SIG-M5 (cell line): ENCODE results near the gene NEK5.
"Not testable (repeated sequence)": the region's sequence is repeated elsewhere in the genome, so short reads cannot be mapped to it uniquely, and the experiment has no call there.

Source experiments
- DNase-seq: peaks from one replicate; lab custom pipeline; 2025; lab: John Stamatoyannopoulos, UW

NEK5 gene

GRCh38 chr13:52067237-52067636, 61.6 kb downstream of the NEK5 start:
- DNase-seq = no peak

- DNase-seq = no peak
Measured at GRCh38 chr13:52061587-52061986, 67.3 kb downstream of the NEK5 start.

GRCh38 chr13:52061064-52061463, 67.8 kb downstream of the NEK5 start:
- DNase-seq = not testable (repeated sequence)

GRCh38 chr13:52053460-52053859, 75.4 kb downstream of the NEK5 start:
- no peak for DNase-seq

GRCh38 chr13:52051400-52051799, 77.5 kb downstream of the NEK5 start:
- no peak for DNase-seq

DNA sequence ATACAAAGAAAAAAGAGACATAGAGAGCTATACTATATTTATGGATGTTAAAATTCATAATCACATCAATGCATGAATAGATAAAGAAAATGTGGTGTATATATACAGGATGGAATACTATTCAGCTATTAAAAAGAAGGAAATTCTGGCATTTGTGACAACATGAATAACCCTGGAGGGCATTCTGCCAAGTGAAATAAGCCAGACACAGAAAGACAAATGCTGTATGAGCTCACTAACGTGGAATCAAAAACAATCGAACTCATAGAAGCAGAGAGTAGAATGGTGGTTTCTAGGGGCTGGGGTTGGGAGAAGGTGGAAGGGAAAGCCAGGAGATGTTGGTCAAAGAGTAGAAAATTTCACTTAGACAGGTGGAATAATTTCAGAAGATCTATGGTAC, 80.4 kb downstream of the NEK5 start:
- no peak for DNase-seq

GRCh38 chr13:52047463-52047862, 81.4 kb downstream of the NEK5 start:
- DNase-seq = no peak

GRCh38 chr13:52043675-52044074, 85.2 kb downstream of the NEK5 start:
- no peak for DNase-seq

- no peak for DNase-seq
Measured at GRCh38 chr13:52036037-52036436, 92.8 kb downstream of the NEK5 start.

DNA sequence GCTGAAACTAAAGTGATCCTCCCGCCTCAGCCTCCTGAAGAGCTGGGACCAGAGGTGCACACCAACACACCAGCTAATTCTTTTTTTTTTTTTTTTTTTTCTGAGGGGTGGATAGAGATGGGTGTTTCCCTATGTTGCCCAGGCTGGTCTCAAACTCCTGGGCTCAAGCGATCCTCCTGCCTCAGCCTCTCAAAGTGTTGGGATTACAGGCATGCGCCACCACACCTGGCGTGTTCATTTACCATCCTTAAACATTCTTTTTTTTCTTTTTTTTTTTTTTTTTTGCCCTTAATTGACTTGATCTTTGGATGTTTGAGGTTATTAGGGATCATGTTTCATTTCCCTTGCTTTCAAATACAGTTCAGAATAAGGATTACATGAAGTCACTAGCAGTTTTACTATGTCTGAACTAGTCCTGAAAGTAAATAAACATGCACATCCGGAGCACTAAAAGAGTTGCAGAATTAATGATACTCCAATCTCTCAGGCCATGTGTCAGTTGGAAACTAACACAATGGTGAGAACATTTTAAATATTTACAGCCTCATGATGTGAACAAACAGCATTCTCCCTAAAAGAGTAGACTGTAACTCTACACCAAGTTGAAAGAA, 94.2 kb downstream of the NEK5 start:
- DNase-seq = no peak

- DNase-seq = no peak
Measured at GRCh38 chr13:52033039-52033438, 95.8 kb downstream of the NEK5 start.

- not testable (repeated sequence) for DNase-seq
Measured at GRCh38 chr13:52030401-52030800, 98.5 kb downstream of the NEK5 start.

DNA sequence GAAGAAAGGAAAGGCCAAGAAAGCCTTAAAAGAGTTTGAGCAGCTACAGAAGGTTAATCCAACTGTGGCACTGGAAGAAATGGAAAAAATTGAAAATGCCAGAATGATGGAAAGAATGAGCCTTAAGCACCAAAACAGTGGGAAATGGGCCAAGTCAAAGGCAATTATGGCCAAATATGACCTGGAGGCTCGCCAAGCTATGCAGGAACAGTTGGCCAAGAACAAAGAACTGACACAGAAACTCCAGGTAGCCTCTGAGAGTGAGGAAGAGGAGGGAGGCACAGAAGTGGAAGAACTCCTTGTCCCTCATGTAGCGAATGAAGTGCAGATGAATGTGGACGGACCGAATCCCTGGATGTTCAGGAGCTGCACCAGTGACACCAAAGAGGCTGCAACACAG, 99.3 kb downstream of the NEK5 start:
- DNase-seq = no peak

DNA sequence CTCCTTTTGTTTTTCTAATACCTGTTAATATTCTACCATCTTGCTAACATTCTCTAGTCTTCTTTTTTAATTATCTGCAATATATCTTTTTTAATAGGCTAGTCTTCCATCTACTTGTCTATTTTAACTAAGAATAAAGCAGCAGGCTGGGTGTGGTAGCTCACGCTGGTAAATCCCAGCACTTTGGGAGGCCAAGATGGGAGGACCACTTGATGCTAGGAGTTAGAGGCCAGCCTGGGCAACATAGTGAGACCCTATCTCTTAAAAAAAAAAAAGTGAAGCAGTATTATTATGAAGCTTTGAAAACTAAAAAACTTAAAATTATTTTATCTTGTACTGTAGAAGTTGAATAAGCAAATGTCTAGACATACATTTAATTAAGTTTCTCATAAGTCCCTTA, 101.0 kb downstream of the NEK5 start:
- DNase-seq = no peak

DNA sequence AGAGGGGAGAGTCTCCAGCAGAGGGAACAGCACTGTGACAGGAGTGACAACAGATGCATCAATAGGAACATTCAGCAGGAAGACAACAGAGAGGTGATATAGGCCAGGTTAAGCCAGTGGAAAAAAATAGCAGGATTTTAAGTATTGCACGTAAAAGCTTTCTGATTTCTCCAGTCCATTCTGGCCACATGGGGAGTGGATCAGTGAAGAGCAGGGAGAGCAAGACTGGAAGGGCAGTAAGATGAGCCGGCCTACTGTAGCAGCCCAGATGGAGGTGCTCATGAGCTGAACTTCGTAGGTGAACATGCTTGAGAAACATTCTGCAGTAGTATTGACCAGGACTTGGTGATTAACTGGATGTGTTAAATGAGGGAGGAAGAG, 102.6 kb downstream of the NEK5 start:
- no peak for DNase-seq

DNA sequence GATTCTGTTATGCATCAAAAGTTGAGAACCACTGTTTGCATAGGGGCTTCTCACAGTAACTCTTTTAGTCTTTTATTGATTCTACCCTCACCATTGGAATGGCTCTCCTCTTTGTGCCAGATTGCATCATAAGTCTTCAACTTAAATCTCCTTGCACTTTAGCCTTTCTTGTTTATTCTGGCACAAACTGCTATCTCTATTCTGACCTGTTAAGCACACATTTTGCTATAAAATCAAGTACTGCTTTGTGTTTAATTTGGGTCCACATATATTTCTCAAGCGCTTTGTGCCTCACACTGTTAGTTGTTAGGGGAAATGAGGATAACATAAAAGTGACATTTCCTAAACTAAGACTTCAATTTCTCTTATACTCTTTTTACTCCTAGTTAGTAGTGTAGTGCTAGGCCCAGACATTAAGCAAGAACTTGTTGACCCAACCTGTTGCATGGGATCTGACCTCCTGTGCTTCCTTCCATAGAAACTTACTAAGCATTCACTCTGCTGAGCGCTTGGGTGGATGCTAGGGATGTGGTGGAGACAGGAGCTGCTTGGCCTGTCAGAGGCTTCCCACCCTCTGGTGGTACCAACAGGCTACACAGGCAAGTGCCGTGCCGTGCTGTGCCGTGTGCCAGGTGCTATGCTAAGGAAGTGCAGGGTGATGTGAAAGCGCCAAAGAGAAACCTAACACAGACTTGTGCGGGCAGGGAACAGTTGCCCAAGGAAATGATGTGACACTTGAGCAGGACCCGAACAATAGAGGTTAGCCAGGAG, 103.2 kb downstream of the NEK5 start:
- no peak for DNase-seq

DNA sequence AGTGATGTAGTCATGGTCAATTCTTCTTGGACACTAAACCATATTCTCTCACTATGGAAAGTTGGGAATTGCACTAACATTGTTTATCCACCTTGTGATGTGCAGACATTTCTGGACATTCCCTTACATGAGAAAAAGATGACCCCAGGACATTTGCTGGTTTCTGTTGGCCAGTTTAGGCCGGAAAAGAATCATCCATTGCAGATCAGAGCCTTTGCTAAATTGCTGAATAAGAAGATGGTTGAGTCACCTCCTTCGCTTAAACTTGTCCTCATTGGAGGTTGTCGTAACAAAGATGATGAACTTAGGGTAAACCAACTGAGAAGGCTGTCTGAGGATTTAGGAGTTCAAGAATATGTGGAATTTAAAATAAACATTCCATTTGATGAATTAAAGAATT, 104.4 kb downstream of the NEK5 start, which contains the start of gene UTP14C:
TSS of gene UTP14C (plus strand) at position 211 of the 400 bp plus-strand sequence. CDS start 4,114 bp downstream, outside the sequence.
- DNase-seq = no peak

GRCh38 chr13:52022356-52022755, 106.5 kb downstream of the NEK5 start:
- DNase-seq = no peak

DNA sequence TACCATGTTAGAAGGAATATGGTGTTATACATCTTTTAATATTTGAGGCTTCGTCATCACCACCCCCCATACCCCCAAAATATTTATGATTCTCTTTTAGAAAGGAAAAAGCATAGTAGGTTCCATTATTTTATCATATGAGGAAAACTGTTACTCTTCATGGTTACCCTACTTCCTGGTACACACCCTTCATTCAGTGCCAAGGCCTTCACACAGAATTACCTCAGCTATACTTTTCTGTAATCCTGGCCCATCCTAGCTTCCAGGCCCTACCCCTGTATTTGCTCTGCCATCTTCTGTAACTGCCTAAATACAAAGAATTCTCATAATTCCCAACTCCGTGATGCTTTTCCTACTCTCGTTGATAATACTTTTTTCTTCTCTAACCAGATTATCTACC, 108.7 kb downstream of the NEK5 start:
- DNase-seq = no peak

- DNase-seq = no peak
Measured at GRCh38 chr13:52016296-52016695, 112.6 kb downstream of the NEK5 start.

GRCh38 chr13:52012512-52012836, 116.4 kb downstream of the NEK5 start:
- DNase-seq = no peak

GRCh38 chr13:52011632-52012511, 117.0 kb downstream of the NEK5 start, which contains the start of gene ALG11:
Gene ALG11, plus strand, starts transcription at chr13:52012398. Its CDS starts 21 bp downstream, at chr13:52012419.
- DNase-seq = peak; percentile 90
